ENCODE measurements around the gene ATP13A2.

- TF ChIP-seq CTCF (conservative IDR thresholded peaks at IDR 0.05; ENCODE audit: low read depth, low read length) = no peak
- no peak for TF ChIP-seq EZH2 (IDR thresholded peaks at IDR 0.05; ENCODE audit: low read length, unreplicated experiment)
Measured at GRCh38 chr1:17008208-17008855, 3.4 kb downstream of the ATP13A2 start.
